Measurements from ENCODE around the gene TPM2.

The TPM2 gene

DNA sequence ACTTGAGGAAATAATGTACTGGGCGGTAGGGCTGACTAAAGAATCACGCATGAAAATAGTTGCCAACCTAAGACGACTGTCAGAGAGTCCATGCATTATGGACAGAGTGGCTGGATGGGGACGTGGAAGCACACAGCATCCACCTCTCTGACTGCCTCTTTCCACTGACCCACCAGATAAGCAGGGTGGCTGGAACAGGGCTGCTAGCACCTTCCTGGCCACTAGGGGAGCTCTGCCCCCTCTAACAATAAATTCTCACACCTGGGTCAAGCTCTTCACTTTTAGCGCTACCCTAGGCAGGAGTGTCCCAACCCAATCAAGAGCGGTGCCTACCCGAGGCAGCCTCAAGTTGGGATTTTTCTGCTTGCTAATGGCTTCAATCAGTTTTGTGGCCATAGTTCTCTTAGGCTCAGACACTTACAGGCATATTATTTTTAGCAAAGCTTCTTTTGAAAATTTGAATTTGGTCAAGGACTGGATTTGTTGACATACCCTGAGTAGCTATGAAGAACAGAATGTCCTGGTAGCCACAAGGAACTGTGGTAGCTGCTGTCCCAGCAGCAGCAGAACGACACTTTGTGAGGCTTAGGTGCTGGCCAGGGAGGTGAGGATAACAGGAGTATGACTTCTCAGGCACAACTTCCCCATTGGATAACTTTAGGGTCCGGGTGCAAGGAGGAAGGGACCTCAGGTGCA is 6.9 kb upstream of the TPM2 start:
- DNase-seq (ENCODE audit: low spot score) = peak; percentile 68

DNA sequence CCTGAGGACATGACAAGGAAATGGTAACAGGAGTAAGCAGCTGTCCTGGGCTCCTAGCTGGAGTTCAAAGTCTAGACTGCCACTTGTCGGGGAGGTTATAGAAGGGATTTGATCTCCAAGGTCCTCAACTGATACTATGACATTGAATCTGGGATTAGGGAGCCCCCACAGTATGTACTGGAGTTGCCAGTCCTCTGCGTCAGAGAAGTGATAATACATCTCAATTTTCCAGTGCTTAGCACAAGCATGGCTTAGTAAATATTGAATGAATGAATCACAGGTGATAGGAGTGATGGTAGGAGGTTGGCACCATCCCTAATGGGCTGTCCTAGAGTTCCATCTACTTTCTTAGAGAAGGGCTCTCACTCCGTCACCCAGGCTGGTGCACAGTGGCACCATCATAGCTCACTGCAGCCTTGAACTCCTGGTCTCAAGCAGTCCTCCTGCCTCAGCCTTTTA is 6.2 kb upstream of the TPM2 start:
- DNase-seq (ENCODE audit: low spot score) = no peak

GRCh38 chr9:35691757-35692301 is 2.1 kb upstream of the TPM2 start:
- no peak for DNase-seq (ENCODE audit: low spot score)

GRCh38 chr9:35691334-35691650 is 1.6 kb upstream of the TPM2 start:
- DNase-seq (ENCODE audit: low spot score) = no peak

GRCh38 chr9:35690614-35691333 is 1.0 kb upstream of the TPM2 start:
- DNase-seq (ENCODE audit: low spot score) = peak; percentile 95

GRCh38 chr9:35690294-35690613 is 529 bp upstream of the TPM2 start:
- no peak for DNase-seq (ENCODE audit: low spot score)

DNA sequence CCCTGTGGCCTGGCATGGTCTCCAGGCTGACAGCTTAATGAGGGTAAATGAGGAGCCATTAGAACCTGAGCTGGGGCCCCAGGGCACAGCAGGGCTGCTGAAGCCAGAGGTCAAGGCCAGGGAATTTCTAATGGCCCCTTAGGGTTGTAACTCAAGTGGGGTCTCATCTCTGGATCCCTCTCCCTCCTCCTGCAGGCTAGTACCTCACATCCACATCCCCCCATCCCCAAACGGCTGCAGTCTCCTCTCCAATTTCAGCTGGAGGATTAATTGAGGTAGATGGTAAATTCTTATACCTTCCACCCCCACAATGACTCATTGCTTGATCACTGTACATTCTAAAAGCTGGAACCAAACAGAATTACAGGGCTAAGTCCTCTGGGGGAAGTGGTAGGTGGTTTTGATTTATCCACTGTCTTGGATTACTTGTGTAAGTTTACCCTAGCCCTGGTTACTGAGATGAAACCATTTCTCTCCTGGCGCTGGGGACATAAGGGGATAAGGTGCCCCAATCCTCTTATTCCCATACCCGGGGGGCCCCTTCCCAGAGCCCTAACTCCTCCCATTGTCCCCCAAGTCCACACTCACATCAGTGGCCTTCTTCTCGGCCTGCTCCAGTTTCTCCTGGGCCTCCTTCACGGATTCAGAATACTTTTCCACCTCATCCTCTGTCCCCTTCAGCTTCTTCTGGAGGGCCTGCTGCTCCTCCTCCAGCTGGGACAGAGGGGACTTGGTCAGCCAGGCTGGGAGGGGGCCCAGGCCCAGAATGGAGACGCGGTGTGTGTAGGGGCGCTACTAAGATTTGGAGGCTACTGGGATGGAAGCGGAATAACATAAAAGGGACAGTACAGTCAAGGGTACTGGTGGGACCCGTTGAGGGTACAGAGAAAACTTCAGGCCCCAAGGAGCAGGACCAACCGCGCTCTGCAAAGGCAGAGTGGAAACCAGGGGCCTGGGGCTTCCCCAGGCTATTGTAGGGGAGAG is 875 bp downstream of the TPM2 start:
- DNase-seq (ENCODE audit: low spot score) = peak; percentile 69

DNA sequence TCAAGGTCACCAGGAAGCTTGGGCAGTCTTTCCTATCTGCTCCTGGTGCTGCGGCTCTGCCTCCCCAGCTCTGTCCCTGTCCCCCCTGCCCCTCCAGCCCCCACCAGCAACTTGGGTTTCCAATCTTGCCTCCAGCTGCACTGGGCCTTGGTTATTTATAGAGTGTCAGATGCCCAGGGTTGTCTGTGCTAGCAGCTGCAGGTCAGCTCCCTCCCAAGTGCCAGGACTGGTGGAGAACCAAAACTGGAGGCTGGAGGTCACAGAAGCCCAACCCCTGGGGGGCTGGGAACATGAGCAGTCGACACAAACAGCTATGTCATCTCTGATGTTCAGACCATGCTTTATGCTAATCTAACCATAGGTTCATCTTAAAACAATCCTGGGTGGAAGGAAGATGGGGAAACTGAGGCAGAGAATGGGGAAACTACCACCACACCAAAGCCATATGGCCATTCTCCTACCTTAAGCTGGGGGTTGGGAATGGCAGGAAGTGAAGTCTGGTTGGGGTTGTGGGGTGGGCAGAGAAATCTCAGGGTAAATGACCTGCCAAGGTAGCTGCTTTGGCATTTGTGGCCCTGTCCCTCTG is 1.7 kb downstream of the TPM2 start:
- DNase-seq (ENCODE audit: low spot score) = no peak

GRCh38 chr9:35687306-35687705 is 2.4 kb downstream of the TPM2 start:
- no peak for DNase-seq (ENCODE audit: low spot score)

DNA sequence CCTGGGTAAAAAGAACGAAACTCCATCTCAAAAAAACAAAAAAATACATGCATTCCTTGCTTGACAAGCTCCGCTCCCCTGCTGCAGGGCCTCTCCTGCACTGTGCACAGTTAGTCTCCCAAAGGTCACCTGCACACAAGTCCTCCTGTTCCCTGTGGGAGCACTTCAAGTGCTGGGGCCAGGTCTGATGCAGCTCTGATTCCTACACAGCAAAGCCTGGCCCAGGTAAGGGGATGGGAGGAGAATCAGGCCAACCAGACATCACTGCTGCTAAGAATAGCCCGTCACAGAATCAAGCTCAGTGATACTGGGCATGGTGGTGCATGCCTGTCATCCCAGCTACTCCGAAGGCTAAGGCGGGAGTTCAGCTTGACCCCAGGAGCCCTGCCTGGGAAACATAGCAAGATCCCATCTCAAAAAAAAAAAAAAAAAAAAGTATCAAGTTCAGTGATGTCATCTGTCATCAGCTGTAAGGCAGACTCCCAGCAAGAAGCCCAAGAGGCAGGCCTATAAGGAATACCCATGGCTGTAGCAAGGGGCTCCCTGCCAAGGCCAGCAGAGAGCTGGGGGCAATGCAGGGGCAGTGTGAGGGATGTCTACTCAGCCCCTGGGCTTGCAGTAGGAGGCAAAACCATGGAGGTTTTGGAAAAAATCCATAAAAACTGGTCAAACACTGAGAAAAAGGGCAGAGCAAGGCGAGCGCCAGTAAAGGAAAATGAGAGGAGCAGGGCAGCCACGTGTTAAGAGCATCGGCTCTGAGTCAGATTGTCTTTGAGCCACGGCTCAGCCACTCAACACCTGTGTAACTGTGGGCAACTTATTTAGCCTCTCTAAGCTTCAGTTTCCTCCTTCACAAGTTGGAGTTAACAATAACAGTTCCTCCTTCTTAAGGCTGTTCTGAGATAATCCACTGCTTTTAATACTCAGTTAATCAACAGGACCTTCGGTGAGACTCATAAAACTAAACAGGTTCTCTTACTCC is 3.2 kb downstream of the TPM2 start:
- DNase-seq (ENCODE audit: low spot score) = no peak

- DNase-seq (ENCODE audit: low spot score) = no peak
These were observed 4.2 kb downstream of the TPM2 start for GRCh38 chr9:35685506-35685905.

- no peak for DNase-seq (ENCODE audit: low spot score)
These were observed 4.8 kb downstream of the TPM2 start for GRCh38 chr9:35684921-35685320.

DNA sequence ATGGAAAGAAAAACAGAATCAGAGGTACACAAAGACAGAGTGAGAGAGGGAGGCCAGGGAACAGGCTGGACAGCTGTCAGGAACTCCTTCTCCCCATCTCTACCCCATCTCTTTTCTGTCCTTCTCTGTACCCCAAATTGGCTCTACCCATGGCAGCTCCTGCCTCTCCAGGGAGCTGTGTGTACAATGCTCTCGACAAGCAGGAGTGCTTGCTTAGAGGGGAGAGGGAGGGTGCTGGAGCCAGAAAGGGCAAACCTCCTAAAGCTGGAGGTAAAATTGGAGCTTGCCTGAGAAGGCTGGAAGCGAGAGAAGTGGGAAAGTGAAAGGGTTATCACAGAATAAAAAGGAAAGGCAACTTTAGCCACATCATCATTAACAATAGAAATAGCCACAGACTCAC is 6.4 kb downstream of the TPM2 start:
- no peak for DNase-seq (ENCODE audit: low spot score)

DNA sequence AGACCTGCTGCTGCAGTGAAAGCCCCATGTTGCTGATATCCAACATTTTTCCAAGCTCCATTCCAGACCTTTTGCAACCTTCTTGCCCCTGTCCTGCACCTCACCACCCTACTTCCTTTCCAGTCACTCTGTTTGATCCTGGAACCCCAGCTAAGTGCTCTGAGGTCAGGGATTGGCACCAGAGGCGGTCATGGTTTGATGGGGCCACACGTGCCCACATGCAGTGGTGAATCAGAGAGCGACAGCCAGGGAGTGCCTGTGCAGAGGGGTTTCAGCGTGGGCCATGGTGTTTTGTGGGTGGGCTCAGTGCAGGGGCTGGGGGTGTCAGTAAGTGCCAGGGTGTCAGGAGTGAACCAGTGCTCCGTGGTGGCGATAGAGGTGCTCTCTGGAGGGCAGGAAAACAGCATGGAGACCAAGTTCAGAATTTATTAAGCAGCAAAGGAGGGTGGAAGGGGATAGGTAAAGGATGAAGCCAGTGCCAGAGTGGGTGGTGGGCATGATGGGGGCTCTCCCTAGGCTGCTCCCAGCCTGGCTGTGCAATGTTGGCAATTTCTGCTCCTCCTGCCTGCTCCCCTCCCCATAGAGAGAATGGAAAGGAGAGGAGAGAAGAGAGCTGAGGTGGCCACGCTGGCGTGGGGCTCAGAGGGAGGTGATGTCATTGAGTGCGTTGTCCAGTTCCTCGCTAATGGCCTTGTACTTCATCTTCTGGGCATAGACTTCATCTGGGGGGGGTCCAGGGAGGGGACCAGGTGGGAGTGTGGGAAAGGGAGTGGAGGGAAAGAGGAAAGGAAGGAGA is 7.0 kb downstream of the TPM2 start:
- no peak for DNase-seq (ENCODE audit: low spot score)

- DNase-seq (ENCODE audit: low spot score) = no peak
These were observed 7.7 kb downstream of the TPM2 start for GRCh38 chr9:35682051-35682450.

DNA sequence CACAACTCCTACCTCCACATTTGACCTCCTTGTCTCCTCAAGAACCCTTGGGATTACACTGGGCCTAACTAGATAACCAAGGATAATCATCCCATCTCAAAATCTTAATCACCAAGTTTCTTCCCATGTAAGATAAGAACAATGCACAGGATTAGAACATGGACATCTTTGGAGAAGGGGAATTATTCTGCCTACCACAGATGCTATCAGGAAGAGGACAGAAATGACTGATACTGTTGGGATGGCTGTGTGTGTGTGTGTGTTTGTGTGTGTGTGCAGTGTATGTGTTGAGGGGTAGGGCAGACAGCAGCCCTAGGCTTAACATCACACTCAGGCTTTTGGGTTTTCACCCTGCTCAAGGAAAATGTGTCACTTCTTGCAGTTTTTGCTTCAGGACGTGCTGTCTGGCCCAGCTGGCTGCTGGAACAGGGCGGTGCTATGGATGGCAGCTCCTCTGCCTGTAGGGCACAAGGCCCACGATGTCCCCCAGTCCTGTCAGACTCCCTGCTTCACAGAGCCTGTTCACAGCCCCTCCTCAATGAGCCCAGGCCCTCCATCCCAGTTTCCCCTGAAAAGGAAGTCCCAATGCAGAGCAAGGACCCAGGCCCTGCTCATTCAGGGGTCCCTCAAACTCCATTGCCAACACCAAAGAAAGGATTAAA is 8.3 kb downstream of the TPM2 start:
- DNase-seq (ENCODE audit: low spot score) = no peak

GRCh38 chr9:35680331-35681105 is 9.2 kb downstream of the TPM2 start:
- peak; percentile 50 for DNase-seq (ENCODE audit: low spot score)

DNA sequence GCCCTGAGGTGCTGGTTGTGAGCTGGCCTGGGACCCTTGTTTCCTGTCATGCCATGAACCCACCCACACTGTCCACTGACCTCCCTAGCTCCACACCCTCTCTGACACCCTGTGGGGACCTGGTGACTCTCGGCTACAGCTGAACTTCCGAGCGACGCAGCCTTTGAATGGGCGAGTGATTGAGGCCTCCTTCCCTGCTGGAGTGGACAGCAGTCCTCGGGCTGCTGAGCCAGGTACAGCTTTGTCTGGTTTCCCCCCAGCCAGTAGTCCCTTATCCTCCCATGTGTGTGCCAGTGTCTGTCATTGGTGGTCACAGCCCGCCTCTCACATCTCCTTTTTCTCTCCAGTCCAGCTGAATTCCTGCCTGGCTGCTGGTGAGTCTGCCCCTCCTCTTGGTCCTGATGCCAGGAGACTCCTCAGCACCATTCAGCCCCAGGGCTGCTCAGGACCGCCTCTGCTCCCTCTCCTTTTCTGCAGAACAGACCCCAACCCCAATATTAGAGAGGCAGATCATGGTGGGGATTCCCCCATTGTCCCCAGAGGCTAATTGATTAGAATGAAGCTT is 9.9 kb downstream of the TPM2 start:
- DNase-seq (ENCODE audit: low spot score) = no peak

All from GM03348 (cell line).